SU-DHL-6 (cell line): ENCODE data around the gene ACKR2.

ENCODE experiments used
- H2AFZ ChIP-seq: fragments of 200-600 bp; sonication (generic); 2 replicates; pipeline ENCODE4 v1.6.1; 2014; ENCODE audit warnings: low read depth, mild to moderate bottlenecking, moderate library complexity, mixed read lengths, antibody characterized with exemption, low read length; ENCODE audit not compliant: severe bottlenecking
- H3F3A ChIP-seq: fragments of 200-600 bp; shearing (Covaris generic); 2 replicates; pipeline ENCODE4 v1.6.0; 2016; ENCODE audit warnings: antibody characterized with exemption, mild to moderate bottlenecking; ENCODE audit not compliant: insufficient read depth
- H3K27ac ChIP-seq: fragments of 200-600 bp; sonication (generic); 2 replicates; pipeline ENCODE4 v1.5.1; 2016; ENCODE audit warnings: low read depth, mild to moderate bottlenecking, low read length, moderate library complexity, mixed read lengths
- H3K27me3 ChIP-seq: fragments of 200-600 bp; sonication (generic), shearing (Covaris generic); 2 replicates; pipeline ENCODE4 v1.6.0; 2014; ENCODE audit warnings: mild to moderate bottlenecking, low read length
- H3K36me3 ChIP-seq: fragments of 200-600 bp; sonication (generic); 2 replicates; pipeline ENCODE4 v1.6.1; 2014; ENCODE audit warnings: mild to moderate bottlenecking, low read length, mixed read lengths
- H3K4me2 ChIP-seq: fragments of 300-600, 200-600 bp; shearing (Covaris generic), sonication (generic); 2 replicates; pipeline ENCODE4 v1.6.0; 2014; ENCODE audit warnings: low read length, low read depth, mild to moderate bottlenecking; ENCODE audit not compliant: poor library complexity, severe bottlenecking
- H3K4me3 ChIP-seq: fragments of 200-600 bp; sonication (generic); 2 replicates; pipeline ENCODE4 v1.5.1; 2014; ENCODE audit warnings: antibody characterized with exemption, low read length, mild to moderate bottlenecking, mixed read lengths; ENCODE audit not compliant: insufficient read depth, poor library complexity, severe bottlenecking
- H3K79me2 ChIP-seq: fragments of 200-600 bp; sonication (generic); 2 replicates; pipeline ENCODE4 v1.6.1; 2014; ENCODE audit warnings: mild to moderate bottlenecking, low read length, moderate library complexity; ENCODE audit not compliant: insufficient read depth
- H3K9ac ChIP-seq: fragments of 200-600 bp; sonication (generic); 2 replicates; pipeline ENCODE4 v1.7.0; 2014; ENCODE audit warnings: mild to moderate bottlenecking, low read length
- H3K9me2 ChIP-seq: fragments of 200-600 bp; sonication (generic); replicated peaks from 2 replicates; pipeline ENCODE4 v1.6.1; 2014; ENCODE audit warnings: low read length; ENCODE audit not compliant: insufficient read depth
- H3K9me3 ChIP-seq: fragments of 200-600 bp; sonication (generic); 2 replicates; pipeline ENCODE4 v1.6.1; 2014; ENCODE audit warnings: low read length, mixed read lengths; ENCODE audit not compliant: insufficient read depth
- H4K20me1 ChIP-seq: fragments of 200-600 bp; sonication (generic); 2 replicates; pipeline ENCODE4 v1.6.1; 2014; ENCODE audit warnings: low read depth, mild to moderate bottlenecking, antibody characterized with exemption, low read length, moderate library complexity, mixed read lengths
- CTCF ChIP-seq: fragments of 200-600 bp; sonication (generic); IDR thresholded peaks from one replicate; pipeline ENCODE4 v1.5.1; 2017; ENCODE audit warnings: antibody characterized with exemption, mild to moderate bottlenecking, low read length, moderate library complexity; ENCODE audit not compliant: insufficient read depth, poor library complexity, severe bottlenecking
- EZH2phosphoT487 ChIP-seq: fragments of 200-600 bp; sonication (generic), shearing (Covaris generic); conservative IDR thresholded peaks from 2 replicates; pipeline ENCODE4 v1.6.1; 2018; ENCODE audit warnings: mild to moderate bottlenecking, antibody characterized with exemption, low read length, moderate library complexity, mixed read lengths

The ACKR2 gene

GRCh38 chr3:42914771-42915515, 105.7 kb downstream of the ACKR2 start:
- H3K4me3 ChIP-seq: no peak overlapping the region
- H4K20me1 ChIP-seq: no peaks in the 10 kb centered on the region
- peaks cover 19% of the 10 kb centered on the region; the same call in 1 of the 2 replicates for H3K9me3 ChIP-seq
- H3K27ac ChIP-seq: no peak overlapping the region
- H3K9me2 ChIP-seq: no peaks in the 10 kb centered on the region
- no peaks in the 10 kb centered on the region for H3K79me2 ChIP-seq
- no peak overlapping the region for H2AFZ ChIP-seq
- H3K9ac ChIP-seq: no peak overlapping the region
- no peak overlapping the region for H3K4me2 ChIP-seq
- TF ChIP-seq EZH2phosphoT487: no peak
- TF ChIP-seq CTCF: no peak
- no peaks in the 10 kb centered on the region for H3K36me3 ChIP-seq
- H3K27me3 ChIP-seq: no peaks in the 10 kb centered on the region
- no peaks in the 10 kb centered on the region for H3F3A ChIP-seq
